Suppressor macrophage treated with lipopolysaccharide for 1 hour (primary cell): ENCODE measurements around the gene MAPRE2.
"Not testable (repeated sequence)": the region's sequence is repeated elsewhere in the genome, so short reads cannot be mapped to it uniquely, and the experiment has no call there.

Experiments used
- DNase-seq, 3 donors: peaks; one replicate each; pipeline ENCODE4 v3.0.0-alpha.2; 2020 to 2022

MAPRE2 gene

GRCh38 chr18:35095983-35096676 lies 54.9 kb downstream of the MAPRE2 start:
- DNase-seq = peak; percentile 46 to 87 (median 60)

- no peak for DNase-seq
Observed at GRCh38 chr18:35096677-35097011, 55.4 kb downstream of the MAPRE2 start.

GRCh38 chr18:35097195-35097594 lies 56.0 kb downstream of the MAPRE2 start:
- no peak for DNase-seq

- DNase-seq = no peak
Observed at GRCh38 chr18:35097763-35098162, 56.5 kb downstream of the MAPRE2 start.

GRCh38 chr18:35099911-35100310 lies 58.7 kb downstream of the MAPRE2 start:
- DNase-seq = no peak

GRCh38 chr18:35104391-35105051 lies 63.3 kb downstream of the MAPRE2 start:
- DNase-seq = no peak

GRCh38 chr18:35106013-35106844 lies 65.0 kb downstream of the MAPRE2 start:
- no peak for DNase-seq

- no peak for DNase-seq
Observed at GRCh38 chr18:35106845-35107148, 65.6 kb downstream of the MAPRE2 start.

GRCh38 chr18:35107216-35107615 lies 66.0 kb downstream of the MAPRE2 start:
- DNase-seq = no peak

GRCh38 chr18:35108088-35108487 lies 66.9 kb downstream of the MAPRE2 start:
- not testable (repeated sequence) for DNase-seq

- no peak for DNase-seq
Observed at GRCh38 chr18:35110059-35110458, 68.8 kb downstream of the MAPRE2 start.

- DNase-seq = no peak
Observed at GRCh38 chr18:35110554-35111485, 69.6 kb downstream of the MAPRE2 start.

- DNase-seq = no peak
Observed at GRCh38 chr18:35112696-35113095, 71.5 kb downstream of the MAPRE2 start.

- DNase-seq = peak in 1 of 3 donors; percentile 18
Observed at GRCh38 chr18:35114305-35114704, 73.1 kb downstream of the MAPRE2 start.

- DNase-seq = no peak
Observed at GRCh38 chr18:35116784-35117318, 75.6 kb downstream of the MAPRE2 start.

GRCh38 chr18:35117372-35117771 lies 76.2 kb downstream of the MAPRE2 start:
- no peak for DNase-seq

GRCh38 chr18:35117951-35118411 lies 76.8 kb downstream of the MAPRE2 start:
- DNase-seq = peak; percentile 28 to 48 (median 29)

- DNase-seq = no peak
Observed at GRCh38 chr18:35118641-35119040, 77.4 kb downstream of the MAPRE2 start.

GRCh38 chr18:35121038-35121437 lies 79.8 kb downstream of the MAPRE2 start:
- no peak for DNase-seq

- DNase-seq = no peak
Observed at GRCh38 chr18:35121531-35121930, 80.3 kb downstream of the MAPRE2 start.

- no peak for DNase-seq
Observed at GRCh38 chr18:35122586-35123224, 81.5 kb downstream of the MAPRE2 start.

- DNase-seq = no peak
Observed at GRCh38 chr18:35123811-35124210, 82.6 kb downstream of the MAPRE2 start.
